ENCODE data around the gene EPN2.

DNA sequence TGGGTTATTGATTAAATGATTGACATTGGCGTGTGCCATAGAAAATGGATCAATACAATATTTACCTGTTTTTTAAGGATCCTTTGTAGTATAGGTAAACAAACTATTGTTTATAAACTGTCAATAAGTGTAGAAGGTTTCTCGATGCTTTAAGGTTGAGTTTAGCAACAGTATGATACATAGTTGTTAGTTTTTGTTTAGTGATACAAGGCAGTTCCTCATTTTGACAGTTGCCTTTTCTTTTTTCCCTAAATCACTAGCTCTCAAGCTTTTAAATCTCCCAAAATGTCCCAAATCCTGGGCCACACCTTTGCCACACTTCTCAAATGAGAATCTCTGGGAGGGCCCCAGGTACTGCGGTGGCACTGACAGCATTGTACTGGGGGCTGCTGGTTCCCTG, 57.3 kb downstream of the EPN2 start:
- TF ChIP-seq POLR2A (IDR thresholded peaks at IDR 0.05; ENCODE audit: low read depth, low read length) (no peak), PAX5 (IDR thresholded peaks at IDR 0.05; ENCODE audit: insufficient read depth, low read length, severe bottlenecking) (no peak)

All from GM12891 (cell line).